HG02678 (cell line): ENCODE results near the gene SLC5A10.
"Not testable (repeated sequence)": the region's sequence is repeated elsewhere in the genome, so short reads cannot be mapped to it uniquely, and the experiment has no call there.

Experiments
- ATAC-seq: cut with Tn5 transposase; IDR thresholded peaks from one replicate; pipeline ENCODE4 v1.9.1; 2021; ENCODE audit warnings: mild to moderate bottlenecking, moderate library complexity; ENCODE audit not compliant: unreplicated experiment

SLC5A10 gene

GRCh38 chr17:18946536-18946935 is 5.4 kb upstream of the SLC5A10 start:
- ATAC-seq: no peak

GRCh38 chr17:18947866-18948265 is 4.1 kb upstream of the SLC5A10 start:
- no peak for ATAC-seq

GRCh38 chr17:18948476-18949006 is 3.4 kb upstream of the SLC5A10 start:
- no peak for ATAC-seq

DNA sequence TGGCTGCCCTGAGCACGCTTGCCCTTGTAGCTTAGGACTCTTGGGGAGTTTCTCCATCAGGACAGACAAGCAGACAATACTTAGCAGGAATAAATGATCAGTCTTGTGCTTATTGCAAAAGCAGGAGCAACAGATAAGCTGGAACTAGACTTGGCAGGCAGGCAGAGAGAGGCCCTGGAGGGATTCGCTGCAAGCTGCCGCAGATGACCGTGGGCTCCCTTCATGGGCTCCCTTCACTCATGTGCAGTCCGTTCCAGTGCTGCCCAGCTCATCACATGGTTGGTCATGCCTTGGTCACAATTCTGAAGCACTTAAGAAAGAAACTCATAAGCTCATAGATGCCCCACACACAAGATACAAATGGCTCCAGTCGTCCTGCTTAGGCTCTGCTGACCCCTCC is 2.4 kb upstream of the SLC5A10 start:
- ATAC-seq: no peak

DNA sequence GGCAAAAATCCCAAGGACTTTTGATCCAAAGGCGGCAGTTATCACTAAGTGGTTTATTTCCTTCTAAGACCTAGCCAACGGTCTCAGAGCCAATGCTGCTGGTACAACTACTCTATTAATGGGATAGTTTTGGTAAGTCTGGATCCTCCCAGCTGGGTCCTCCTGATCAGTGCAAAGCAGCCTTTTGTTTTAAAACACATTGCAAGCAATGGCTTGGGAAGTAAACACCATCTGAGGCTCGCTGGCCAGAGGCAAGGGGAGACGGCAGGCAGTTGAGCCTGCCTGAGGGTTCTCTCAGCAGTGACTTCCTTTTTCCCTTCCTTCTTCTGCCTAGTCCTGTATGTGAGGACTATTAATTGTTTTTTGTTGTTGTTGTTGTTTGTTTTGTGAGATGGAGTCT is 1.6 kb upstream of the SLC5A10 start:
- no peak for ATAC-seq

- ATAC-seq: no peak
Observed at GRCh38 chr17:18950944-18951905, 740 bp upstream of the SLC5A10 start.

GRCh38 chr17:18953231-18953728 is 1.3 kb downstream of the SLC5A10 start:
- ATAC-seq: no peak

DNA sequence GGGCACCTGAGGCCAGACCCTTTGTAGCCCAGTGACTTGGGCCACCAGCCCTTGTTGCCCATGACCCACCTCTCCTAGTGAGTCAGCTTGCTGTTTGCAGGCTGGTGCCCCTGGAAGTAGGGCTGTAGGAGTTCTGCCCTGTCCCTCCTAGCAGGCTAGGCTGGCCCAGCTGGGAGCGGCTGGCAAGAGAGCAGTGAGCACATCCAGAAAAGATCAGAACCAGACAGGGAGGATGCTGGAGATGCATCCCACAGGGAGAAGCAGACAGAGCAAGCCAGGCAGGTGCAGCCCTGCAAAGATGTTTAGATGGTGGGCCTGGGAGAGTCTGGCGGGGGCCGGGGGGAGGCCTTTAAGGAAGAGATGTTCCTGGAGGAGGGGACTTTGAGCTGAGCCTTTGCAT is 2.4 kb downstream of the SLC5A10 start:
- ATAC-seq: no peak

GRCh38 chr17:18955009-18955408 is 3.0 kb downstream of the SLC5A10 start:
- no peak for ATAC-seq

DNA sequence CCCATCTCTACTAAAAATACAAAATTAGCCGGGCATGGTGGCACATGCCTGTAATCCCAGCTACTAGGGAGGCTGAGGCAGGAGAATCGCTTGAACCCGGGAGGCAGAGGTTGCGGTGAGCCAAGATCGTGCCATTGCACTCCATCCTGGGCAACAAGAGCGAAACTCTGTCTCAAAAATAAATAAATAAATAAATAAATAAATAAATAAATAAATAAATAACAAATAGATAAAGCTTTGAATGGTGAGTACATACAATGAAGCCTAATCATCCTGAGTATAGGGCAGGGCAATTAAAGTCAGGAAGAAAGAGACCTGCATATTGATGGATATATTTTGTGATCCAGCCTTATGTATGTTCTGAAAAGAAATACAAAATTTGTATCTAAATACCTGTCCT is 4.1 kb downstream of the SLC5A10 start:
- ATAC-seq: not testable (repeated sequence)

DNA sequence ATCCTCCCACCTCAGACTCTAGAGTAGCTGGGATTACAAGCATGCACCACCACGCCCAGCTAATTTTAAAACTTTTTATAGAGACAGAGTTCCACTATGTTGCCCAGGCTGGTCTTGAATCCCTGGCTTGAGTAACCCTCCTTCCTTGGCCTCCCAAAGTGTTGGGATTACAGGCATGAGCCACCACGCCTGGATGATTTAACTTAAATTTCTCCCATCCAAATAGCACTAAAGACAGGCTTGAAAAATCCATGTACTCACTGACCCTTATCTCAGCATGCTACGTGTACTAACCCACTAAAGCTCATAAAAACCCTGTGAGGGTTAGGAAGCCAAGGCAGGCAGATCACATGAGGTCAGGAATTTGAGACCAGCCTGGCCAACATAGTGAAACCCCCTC is 4.6 kb downstream of the SLC5A10 start:
- ATAC-seq: no peak

DNA sequence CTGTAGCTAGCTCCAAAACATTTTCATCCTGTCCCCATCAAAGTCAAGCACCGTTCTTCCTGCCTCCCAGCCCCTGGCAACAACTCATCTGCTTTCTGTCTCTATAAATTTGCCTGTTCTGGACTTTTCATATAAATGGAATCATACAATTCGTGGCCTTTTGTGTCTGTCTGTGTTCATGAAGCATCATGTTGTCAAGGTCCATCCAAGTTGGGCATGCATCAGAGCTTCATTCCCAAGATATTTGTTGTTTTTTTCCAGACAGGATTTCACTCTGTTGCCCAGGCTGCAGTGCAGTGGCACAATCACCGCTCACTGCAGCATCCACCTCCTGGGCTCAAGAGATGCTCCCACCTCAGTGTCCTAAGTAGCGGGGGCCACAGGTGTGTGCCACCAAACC is 5.9 kb downstream of the SLC5A10 start:
- ATAC-seq: no peak

DNA sequence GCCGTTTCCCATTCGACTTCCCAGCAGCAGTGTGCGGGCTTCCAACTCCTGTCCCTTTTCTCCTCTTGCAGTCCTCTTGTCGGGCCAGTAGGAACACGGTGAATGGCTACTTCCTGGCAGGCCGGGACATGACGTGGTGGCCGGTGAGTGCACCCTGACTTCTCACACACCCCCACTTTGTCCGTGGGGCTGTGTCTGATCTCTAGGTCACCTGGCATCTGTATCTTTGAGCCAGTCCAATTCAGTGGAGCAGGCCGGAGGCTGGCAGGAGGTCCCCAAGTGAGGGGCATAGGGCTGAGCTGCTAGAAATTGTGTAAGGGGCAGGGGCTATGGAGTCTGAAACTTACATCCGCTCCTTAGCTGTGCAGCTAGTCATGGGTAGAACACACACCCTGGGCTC is 6.6 kb downstream of the SLC5A10 start:
- ATAC-seq: no peak

GRCh38 chr17:18959071-18959844 is 7.3 kb downstream of the SLC5A10 start:
- no peak for ATAC-seq

DNA sequence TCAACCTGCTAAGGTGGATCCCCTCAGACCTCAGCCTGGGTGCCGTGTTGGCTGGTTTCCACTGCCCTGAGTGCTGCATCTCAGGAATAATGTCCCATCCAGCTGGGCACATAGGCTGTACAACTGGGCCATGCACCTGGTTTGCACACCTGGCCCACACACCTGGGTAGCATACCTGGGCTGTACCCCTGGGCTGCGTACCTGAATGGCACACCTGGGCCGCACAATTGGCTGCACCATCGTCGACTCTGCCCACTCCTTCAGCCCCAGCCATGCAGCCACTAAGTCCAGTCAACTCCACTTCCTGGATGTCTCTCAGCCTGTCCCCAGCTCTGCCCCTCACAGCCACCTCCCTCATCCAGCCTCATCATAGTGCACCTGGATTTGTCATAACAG is 7.9 kb downstream of the SLC5A10 start:
- no peak for ATAC-seq

DNA sequence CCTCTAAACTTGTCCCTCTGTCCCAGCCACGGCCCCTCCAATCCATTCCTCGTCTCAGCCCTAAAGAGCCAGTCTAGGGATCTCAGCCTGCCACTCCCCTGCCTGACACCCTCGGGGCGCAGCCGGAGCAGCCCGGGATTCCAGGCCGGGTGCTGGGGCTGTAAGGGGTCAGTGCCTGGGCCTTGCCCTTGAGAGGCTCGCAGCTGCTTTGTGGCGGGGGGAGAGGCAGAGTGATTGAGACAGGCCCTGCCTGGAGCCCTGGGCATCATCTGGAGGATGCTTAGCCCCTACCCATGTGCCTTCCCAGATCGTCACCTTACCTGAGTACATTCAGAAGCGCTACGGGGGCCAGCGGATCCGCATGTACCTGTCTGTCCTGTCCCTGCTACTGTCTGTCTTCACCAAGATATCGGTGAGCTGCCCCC is 8.3 kb downstream of the SLC5A10 start:
- ATAC-seq: no peak

GRCh38 chr17:18960803-18961511 is 9.0 kb downstream of the SLC5A10 start:
- peak; percentile 66 for ATAC-seq

GRCh38 chr17:18961634-18962493 is 9.9 kb downstream of the SLC5A10 start:
- no peak for ATAC-seq

GRCh38 chr17:18962494-18962815 is 10.5 kb downstream of the SLC5A10 start:
- ATAC-seq: no peak
